ENCODE measurements around the gene PCDH7.

DNA sequence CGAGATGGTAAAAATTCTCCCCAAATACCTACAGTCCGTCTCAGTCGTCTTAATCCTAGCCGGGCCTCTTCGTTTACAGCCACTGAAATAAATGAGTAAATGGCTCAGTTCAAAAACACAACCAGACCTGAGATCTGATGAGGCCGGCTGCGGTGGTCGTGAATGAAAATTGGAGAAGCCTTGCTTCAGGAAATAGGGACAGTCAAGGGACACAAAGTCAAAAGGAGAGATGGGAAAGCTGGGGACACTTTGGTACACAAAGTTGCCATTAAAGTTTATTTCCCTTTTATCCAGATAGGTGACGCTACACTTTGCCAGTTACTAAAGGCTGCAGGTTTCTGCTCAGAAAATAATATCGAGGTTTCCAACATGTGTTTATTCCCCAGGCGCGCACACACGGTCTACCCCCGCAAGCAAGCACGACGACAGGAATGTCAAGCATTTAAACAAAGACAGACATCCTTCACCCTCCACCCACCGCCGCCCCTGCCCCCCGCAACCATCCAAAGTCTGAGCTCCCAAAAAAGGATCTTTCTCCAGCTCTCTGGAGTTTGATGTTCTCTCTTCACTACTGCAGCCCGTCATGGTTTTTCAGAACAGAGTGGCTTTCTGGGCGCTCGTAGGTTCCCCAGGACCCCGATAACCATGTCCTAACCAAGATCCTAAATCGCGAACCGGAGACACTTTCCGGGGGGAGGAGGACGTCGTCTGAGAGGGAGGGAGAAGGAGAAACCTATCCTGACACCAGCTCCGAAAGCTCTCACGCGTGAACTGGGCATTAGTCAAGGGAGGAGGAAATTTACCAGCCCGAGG, 1.3 kb upstream of the PCDH7 start:
- no peak for TF ChIP-seq REST (IDR thresholded peaks at IDR 0.05; ENCODE audit: unreplicated experiment)
- TF ChIP-seq, protein P1, sequence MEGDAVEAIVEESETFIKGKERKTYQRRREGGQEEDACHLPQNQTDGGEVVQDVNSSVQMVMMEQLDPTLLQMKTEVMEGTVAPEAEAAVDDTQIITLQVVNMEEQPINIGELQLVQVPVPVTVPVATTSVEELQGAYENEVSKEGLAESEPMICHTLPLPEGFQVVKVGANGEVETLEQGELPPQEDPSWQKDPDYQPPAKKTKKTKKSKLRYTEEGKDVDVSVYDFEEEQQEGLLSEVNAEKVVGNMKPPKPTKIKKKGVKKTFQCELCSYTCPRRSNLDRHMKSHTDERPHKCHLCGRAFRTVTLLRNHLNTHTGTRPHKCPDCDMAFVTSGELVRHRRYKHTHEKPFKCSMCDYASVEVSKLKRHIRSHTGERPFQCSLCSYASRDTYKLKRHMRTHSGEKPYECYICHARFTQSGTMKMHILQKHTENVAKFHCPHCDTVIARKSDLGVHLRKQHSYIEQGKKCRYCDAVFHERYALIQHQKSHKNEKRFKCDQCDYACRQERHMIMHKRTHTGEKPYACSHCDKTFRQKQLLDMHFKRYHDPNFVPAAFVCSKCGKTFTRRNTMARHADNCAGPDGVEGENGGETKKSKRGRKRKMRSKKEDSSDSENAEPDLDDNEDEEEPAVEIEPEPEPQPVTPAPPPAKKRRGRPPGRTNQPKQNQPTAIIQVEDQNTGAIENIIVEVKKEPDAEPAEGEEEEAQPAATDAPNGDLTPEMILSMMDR (conservative IDR thresholded peaks at IDR 0.05; ENCODE audit: low read depth in 2 of 2) = no peak
